AG04449 (cell line): ENCODE results near the gene ALG11.
A peak's percentile ranks its signal among the peaks of the same experiment; 100 is the strongest.

Experiments
- CTCF ChIA-PET: fragments of 350-600 bp; formaldehyde crosslinking; extraction: SDS; loops from one replicate; lab custom pipeline; 2021; ENCODE audit warnings: antibody characterized with exemption; lab: Yijun Ruan, JAX
- POLR2A ChIA-PET: fragments of 400-600, 350-600 bp; formaldehyde crosslinking; extraction: SDS; loops from one replicate; lab custom pipeline; 2020; ENCODE audit warnings: antibody characterized with exemption, inconsistent platforms; lab: Yijun Ruan, JAX
- DNase-seq: peaks from one replicate; pipeline ENCODE4 v3.0.0-alpha.2; 2010; ENCODE audit warnings: low read depth, low spot score
- H3K4me3 ChIP-seq: 2 replicates; pipeline ENCODE4 v1.5.1; 2011; ENCODE audit warnings: low read depth, mild to moderate bottlenecking, control low read depth, low read length
- TF ChIP-seq, protein P1 (sequence below): IDR thresholded peaks from one replicate; pipeline ENCODE4 v1.5.1; 2011; ENCODE audit warnings: mild to moderate bottlenecking, moderate library complexity, low read length, control low read depth, inconsistent platforms; ENCODE audit not compliant: insufficient read depth; ENCODE audit errors: missing control alignments

Gene ALG11

DNA sequence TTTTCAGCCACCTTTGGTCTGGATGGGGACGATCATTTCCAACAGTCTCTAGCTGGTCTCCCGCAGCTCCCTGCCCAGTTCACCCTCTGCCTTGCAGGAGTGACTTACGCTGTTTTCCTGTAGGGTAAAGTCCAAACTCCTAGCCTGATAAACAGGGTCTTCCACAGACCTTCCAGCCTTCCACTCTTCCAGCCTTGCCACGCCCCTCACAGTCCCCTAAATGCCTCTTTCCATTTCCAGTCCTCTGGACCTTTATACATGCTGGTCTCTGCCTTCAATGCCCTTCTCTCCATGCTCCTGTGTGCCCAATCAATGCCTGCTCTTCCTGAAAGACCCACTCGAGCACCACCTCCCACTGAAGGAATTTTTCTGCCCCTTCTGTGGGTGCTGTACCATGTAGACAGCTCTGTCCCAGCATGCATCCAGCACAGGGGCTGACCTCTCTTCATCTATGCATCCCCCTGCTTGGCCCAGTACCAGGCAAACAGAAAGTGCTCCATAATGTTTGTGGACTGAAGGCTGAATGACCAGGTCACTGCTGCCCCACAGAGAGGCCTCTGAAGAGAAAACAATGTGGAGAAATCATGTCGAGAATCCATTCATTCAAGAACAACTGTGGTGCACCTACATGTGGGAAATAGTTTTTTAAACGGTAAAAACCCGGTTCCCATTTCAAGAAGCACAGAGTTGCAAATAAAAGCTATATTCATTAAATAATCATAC is 5.5 kb upstream of the ALG11 start:
- H3K4me3 ChIP-seq, result no peak overlapping the region
- ChIA-PET CTCF (interaction anchor here (1.3 to 1.6 kb wide), 4 partner anchors 10 to 123 kb away, joined by 3 to 4 read pairs (median 4); no protein-coding TSS in a partner anchor), POLR2A (no interaction called here)
- DNase-seq, result no peak
- TF ChIP-seq, protein P1, sequence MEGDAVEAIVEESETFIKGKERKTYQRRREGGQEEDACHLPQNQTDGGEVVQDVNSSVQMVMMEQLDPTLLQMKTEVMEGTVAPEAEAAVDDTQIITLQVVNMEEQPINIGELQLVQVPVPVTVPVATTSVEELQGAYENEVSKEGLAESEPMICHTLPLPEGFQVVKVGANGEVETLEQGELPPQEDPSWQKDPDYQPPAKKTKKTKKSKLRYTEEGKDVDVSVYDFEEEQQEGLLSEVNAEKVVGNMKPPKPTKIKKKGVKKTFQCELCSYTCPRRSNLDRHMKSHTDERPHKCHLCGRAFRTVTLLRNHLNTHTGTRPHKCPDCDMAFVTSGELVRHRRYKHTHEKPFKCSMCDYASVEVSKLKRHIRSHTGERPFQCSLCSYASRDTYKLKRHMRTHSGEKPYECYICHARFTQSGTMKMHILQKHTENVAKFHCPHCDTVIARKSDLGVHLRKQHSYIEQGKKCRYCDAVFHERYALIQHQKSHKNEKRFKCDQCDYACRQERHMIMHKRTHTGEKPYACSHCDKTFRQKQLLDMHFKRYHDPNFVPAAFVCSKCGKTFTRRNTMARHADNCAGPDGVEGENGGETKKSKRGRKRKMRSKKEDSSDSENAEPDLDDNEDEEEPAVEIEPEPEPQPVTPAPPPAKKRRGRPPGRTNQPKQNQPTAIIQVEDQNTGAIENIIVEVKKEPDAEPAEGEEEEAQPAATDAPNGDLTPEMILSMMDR, result no peak

- H3K4me3 ChIP-seq, result no peak overlapping the region
- TF ChIP-seq, protein P1, result no peak
- ChIA-PET POLR2A (no interaction called here), CTCF (interaction anchor here (2.5 kb wide), 1 partner anchor 9 kb away, joined by 12 read pairs; no protein-coding TSS in a partner anchor)
- DNase-seq, result no peak
These were observed 2.3 kb upstream of the ALG11 start for GRCh38 chr13:52009946-52010345.

DNA sequence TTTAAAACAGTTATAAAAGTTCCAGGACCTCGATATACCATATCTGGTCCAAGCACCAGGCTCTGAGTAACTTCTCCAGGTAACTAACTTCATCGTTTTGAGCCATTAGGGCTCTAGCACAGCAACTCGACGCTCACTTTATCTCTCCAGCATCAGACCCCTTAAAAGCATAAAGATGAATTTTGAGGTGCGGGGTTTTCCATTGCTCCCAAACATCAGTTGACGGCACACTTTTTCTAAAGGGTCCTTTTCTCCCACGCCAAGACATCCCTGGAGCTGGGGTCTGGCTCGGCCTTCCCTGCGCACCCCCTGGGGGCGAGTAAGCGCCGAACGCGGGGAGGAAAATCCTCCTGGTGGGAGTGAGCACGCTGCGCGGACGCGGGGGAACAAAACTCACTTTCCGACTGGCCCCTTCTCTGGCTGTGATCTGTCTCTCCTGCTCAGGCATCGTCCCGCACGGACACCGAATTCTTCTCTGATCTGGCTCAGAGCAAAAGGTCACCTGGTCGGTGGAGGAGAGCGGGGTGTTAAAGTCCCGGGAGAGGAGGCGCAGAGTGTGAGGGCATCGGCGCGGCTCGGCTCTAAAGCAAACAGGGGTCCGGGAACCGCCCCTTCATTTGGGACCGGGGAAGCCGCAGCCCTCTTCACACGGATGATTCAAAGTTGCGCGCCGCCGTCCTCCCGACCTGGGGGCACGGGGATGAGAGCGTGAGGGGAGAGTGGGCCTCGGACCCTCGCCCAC is 1.1 kb upstream of the ALG11 start, which contains the start of gene ATP7B:
Gene ATP7B, minus strand, starts transcription at position 561 of the 742 bp plus-strand sequence. Its CDS starts 113 bp downstream, at position 448.
- H3K4me3 ChIP-seq, result peak within 1 kb of the TSS; percentile 96
- ChIA-PET POLR2A (no interaction called here), CTCF (interaction anchor here (1.9 to 4.1 kb wide), 2 partner anchors 10 to 191 kb away, joined by 4 to 30 read pairs; no protein-coding TSS in a partner anchor)
- no peak for DNase-seq
- TF ChIP-seq, protein P1, result peak; percentile 27

DNA sequence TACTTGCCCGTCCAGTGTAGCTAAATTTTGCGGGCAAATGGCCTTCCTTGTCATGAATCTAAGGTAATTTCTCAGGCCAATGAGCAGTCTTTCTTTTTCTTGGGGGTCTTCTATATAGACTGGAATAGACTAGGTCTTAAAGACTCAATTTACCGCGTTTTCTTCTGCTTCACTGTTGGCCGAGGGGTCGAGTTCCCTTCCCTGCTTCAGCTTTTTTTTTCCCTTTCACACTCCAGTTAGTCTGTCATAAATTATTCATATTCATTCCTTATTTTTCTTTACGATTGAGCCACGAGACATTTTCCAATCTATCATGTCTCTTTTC is 276 bp downstream of the ALG11 start:
- TF ChIP-seq, protein P1, result no peak
- peak overlapping the region; percentile 90 for H3K4me3 ChIP-seq
- DNase-seq, result no peak
- ChIA-PET CTCF (interaction anchor here (1.0 to 4.1 kb wide), 5 partner anchors 11 to 189 kb away, joined by 4 to 30 read pairs (median 4); partner anchors contain the start of gene NEK5), POLR2A (no interaction called here)

GRCh38 chr13:52016296-52016695 is 4.1 kb downstream of the ALG11 start:
- CTCF ChIA-PET, result no interaction called here
- H3K4me3 ChIP-seq, result no peak overlapping the region
- POLR2A ChIA-PET, result no interaction called here
- no peak for DNase-seq
- TF ChIP-seq, protein P1, result no peak

- TF ChIP-seq, protein P1, result no peak
- no peak overlapping the region for H3K4me3 ChIP-seq
- no peak for DNase-seq
- POLR2A ChIA-PET, result no interaction called here
- CTCF ChIA-PET, result no interaction called here
These were observed 8.0 kb downstream of the ALG11 start for GRCh38 chr13:52020191-52020590.
